HL-60/S4 treated with retinoic acid at 250 ng/mL for 4 days and 3 days (cell line): ENCODE data around the gene TNFAIP1.
"Not testable (repeated sequence)": the region's sequence is repeated elsewhere in the genome, so short reads cannot be mapped to it uniquely, and the experiment has no call there.

Experiments
- in situ Hi-C: fragments of 300-500 bp; cut with MboI; formaldehyde crosslinking; loops from 2 replicates; pipeline ENCODE4 v1.7.0; 2022; ENCODE audit warnings: low sequenced_read_pairs

Gene TNFAIP1

GRCh38 chr17:28335201-28335958, at the start of gene TNFAIP1, which contains the start of gene IFT20:
Gene TNFAIP1, plus strand, starts transcription at chr17:28335761. Its CDS starts 3,761 bp downstream, at chr17:28339522.
Gene IFT20, minus strand, starts transcription at chr17:28335472. Its CDS starts 3,487 bp downstream, at chr17:28331985.
- in situ Hi-C loops = no loop called here

- in situ Hi-C loops = no loop called here
Measured at GRCh38 chr17:28285965-28286364, 49.6 kb upstream of the TNFAIP1 start.

GRCh38 chr17:28290703-28291102, 44.9 kb upstream of the TNFAIP1 start:
- in situ Hi-C loops = no loop called here

- in situ Hi-C loops = no loop called here
Measured at GRCh38 chr17:28291780-28292330, 43.7 kb upstream of the TNFAIP1 start.

GRCh38 chr17:28292878-28293277, 42.7 kb upstream of the TNFAIP1 start:
- in situ Hi-C loops = not testable (repeated sequence)

GRCh38 chr17:28293994-28294393, 41.6 kb upstream of the TNFAIP1 start:
- in situ Hi-C loops = no loop called here

GRCh38 chr17:28295677-28296578, 39.6 kb upstream of the TNFAIP1 start:
- in situ Hi-C loops = no loop called here

- in situ Hi-C loops = no loop called here
Measured at GRCh38 chr17:28298449-28298848, 37.1 kb upstream of the TNFAIP1 start.

- in situ Hi-C loops = no loop called here
Measured at GRCh38 chr17:28306954-28307401, 28.6 kb upstream of the TNFAIP1 start.

GRCh38 chr17:28313841-28314240, 21.7 kb upstream of the TNFAIP1 start:
- in situ Hi-C loops = no loop called here

GRCh38 chr17:28315846-28316705, 19.5 kb upstream of the TNFAIP1 start:
- in situ Hi-C loops = no loop called here

GRCh38 chr17:28317099-28317965, 18.2 kb upstream of the TNFAIP1 start:
- in situ Hi-C loops = no loop called here

- in situ Hi-C loops = no loop called here
Measured at GRCh38 chr17:28317966-28318758, 17.4 kb upstream of the TNFAIP1 start.

- in situ Hi-C loops = no loop called here
Measured at GRCh38 chr17:28318759-28319597, 16.6 kb upstream of the TNFAIP1 start, which contains the start of gene TMEM97. Gene TMEM97, plus strand, starts transcription at chr17:28319200. Its CDS starts 40 bp downstream, at chr17:28319240.

- in situ Hi-C loops = no loop called here
Measured at GRCh38 chr17:28319598-28319935, 16.0 kb upstream of the TNFAIP1 start.

GRCh38 chr17:28320215-28321061, 15.1 kb upstream of the TNFAIP1 start:
- in situ Hi-C loops = no loop called here

GRCh38 chr17:28324267-28324745, 11.3 kb upstream of the TNFAIP1 start:
- in situ Hi-C loops = no loop called here
